Mesenchymal stem cell (in vitro differentiated cells and primary cell): ENCODE results near the gene CHST3. TPM values are rescaled to one million over a fixed set of nuclear protein-coding genes. Genes with fewer than 3 reads are reported as not detected.
"Not testable (repeated sequence)": the region's sequence is repeated elsewhere in the genome, so short reads cannot be mapped to it uniquely, and the experiment has no call there.

Experiments used
- DNase-seq: peaks from one replicate; pipeline ENCODE4 v3.0.0-alpha.2; 2013
- H2AFZ ChIP-seq: one replicate; pipeline ENCODE4 v1.6.1; 2013; ENCODE audit warnings: low read depth, mild to moderate bottlenecking, control low read depth, inconsistent platforms, low read length, moderate library complexity
- H2AK5ac ChIP-seq: 2 replicates; pipeline ENCODE4 v1.6.1; 2013; ENCODE audit warnings: low read length, moderate library complexity, mild to moderate bottlenecking, inconsistent platforms; ENCODE audit not compliant: severe bottlenecking
- H2BK120ac ChIP-seq: one replicate; pipeline ENCODE4 v1.6.1; 2013; ENCODE audit warnings: low read depth, mild to moderate bottlenecking, inconsistent platforms, low read length, moderate library complexity
- H2BK12ac ChIP-seq, 2 experiments: one replicate each; pipeline ENCODE4 v1.6.1; 2013; ENCODE audit warnings: inconsistent platforms in 2 of 2, low read length in 2 of 2, mild to moderate bottlenecking in 2 of 2, moderate library complexity in 2 of 2, control low read depth in 1 of 2
- H2BK15ac ChIP-seq: one replicate; pipeline ENCODE4 v1.6.1; 2013; ENCODE audit warnings: mild to moderate bottlenecking, low read depth, inconsistent platforms; ENCODE audit not compliant: poor library complexity, severe bottlenecking
- H2BK5ac ChIP-seq: 2 replicates; pipeline ENCODE4 v1.6.1; 2013; ENCODE audit warnings: low read depth, mild to moderate bottlenecking, low read length, control low read depth, inconsistent platforms; ENCODE audit not compliant: poor library complexity, severe bottlenecking
- H3K14ac ChIP-seq, 2 experiments: one replicate each; pipeline ENCODE4 v1.6.1; 2013; ENCODE audit warnings: inconsistent platforms in 2 of 2, low read length in 2 of 2, control low read depth in 1 of 2, mild to moderate bottlenecking in 1 of 2, moderate library complexity in 1 of 2
- H3K18ac ChIP-seq, 2 experiments: one replicate each; pipeline ENCODE4 v1.6.1; 2013; ENCODE audit warnings: inconsistent platforms in 2 of 2, low read length in 2 of 2, control low read depth in 1 of 2, low read depth in 1 of 2, mild to moderate bottlenecking in 1 of 2
- H3K23ac ChIP-seq, 2 experiments: one replicate each; pipeline ENCODE4 v1.6.1; 2013; ENCODE audit warnings: inconsistent platforms in 2 of 2, low read length in 2 of 2, mild to moderate bottlenecking in 2 of 2, moderate library complexity in 2 of 2, control low read depth in 1 of 2
- H3K27ac ChIP-seq: 2 replicates; pipeline ENCODE4 v1.5.1; 2013; ENCODE audit warnings: mild to moderate bottlenecking, moderate library complexity, low read length, control low read depth, inconsistent platforms; ENCODE audit not compliant: poor library complexity, severe bottlenecking
- H3K27me3 ChIP-seq, 2 experiments: 2 replicates each; pipeline versions ENCODE4 v1.6.1 to v1.7.0; 2013; ENCODE audit warnings: low read length in 2 of 2, mild to moderate bottlenecking in 2 of 2, moderate library complexity in 2 of 2, control low read depth in 1 of 2, inconsistent platforms in 1 of 2; ENCODE audit not compliant: control insufficient read depth in 1 of 2, insufficient read depth in 1 of 2
- H3K36me3 ChIP-seq, 2 experiments: 2 replicates each; pipeline versions ENCODE4 v1.6.1 to v1.7.0; 2013; ENCODE audit warnings: low read length in 2 of 2, control low read depth in 1 of 2, inconsistent platforms in 1 of 2, low read depth in 1 of 2, mild to moderate bottlenecking in 1 of 2; ENCODE audit not compliant: insufficient read depth in 2 of 2, control insufficient read depth in 1 of 2
- H3K4ac ChIP-seq, 2 experiments: one replicate each; pipeline ENCODE4 v1.6.1; 2013; ENCODE audit warnings: inconsistent platforms in 2 of 2, low read length in 2 of 2, mild to moderate bottlenecking in 2 of 2, moderate library complexity in 2 of 2, control low read depth in 1 of 2, low read depth in 1 of 2
- H3K4me1 ChIP-seq: 2 replicates; pipeline ENCODE4 v1.6.1; 2013; ENCODE audit warnings: low read depth, low read length, control low read depth; ENCODE audit not compliant: control insufficient read depth, insufficient read depth
- H3K4me2 ChIP-seq: 2 replicates; pipeline ENCODE4 v1.6.1; 2013; ENCODE audit warnings: low read length, mild to moderate bottlenecking, inconsistent platforms; ENCODE audit not compliant: poor library complexity, severe bottlenecking
- H3K4me3 ChIP-seq, 2 experiments: 2 replicates each; pipeline versions ENCODE4 v1.5.1 to v1.7.0; 2013; ENCODE audit warnings: low read length in 2 of 2, mild to moderate bottlenecking in 2 of 2, control low read depth in 1 of 2, low read depth in 1 of 2; ENCODE audit not compliant: insufficient read depth in 1 of 2
- H3K79me1 ChIP-seq: replicated peaks from 2 replicates; pipeline ENCODE4 v1.6.1; 2013; ENCODE audit warnings: mild to moderate bottlenecking, control low read depth, low read length, inconsistent platforms; ENCODE audit not compliant: poor library complexity, severe bottlenecking
- H3K9ac ChIP-seq: 2 replicates; pipeline ENCODE4 v1.7.0; 2013; ENCODE audit warnings: mild to moderate bottlenecking, low read length, moderate library complexity
- H3K9me3 ChIP-seq: 2 replicates; pipeline ENCODE4 v1.7.0; 2013; ENCODE audit warnings: mild to moderate bottlenecking, low read length; ENCODE audit not compliant: control insufficient read depth
- H4K8ac ChIP-seq: one replicate; pipeline ENCODE4 v1.6.1; 2013; ENCODE audit warnings: inconsistent platforms, mild to moderate bottlenecking, low read length, moderate library complexity
- H4K91ac ChIP-seq: one replicate; pipeline ENCODE4 v1.6.1; 2013; ENCODE audit warnings: mild to moderate bottlenecking, low read length, inconsistent platforms
- WGBS: methylation state at CpG from one replicate; pipeline ENCODE4 v1.1.7; 2013; ENCODE audit warnings: mixed read lengths; 5-methylcytosine and 5-hydroxymethylcytosine counted together
- polyA plus RNA-seq, 2 experiments: library from polyadenylated mRNA; stranded (reverse); fragments of 200-250 nt; gene quantifications; one replicate each; pipeline ENCODE4 v1.2.3, GENCODE V29; 2013

Gene CHST3
- polyA plus RNA-seq (2013, experiment 1 of 2): 14.6 TPM
- 14.4 TPM for polyA plus RNA-seq (2013, experiment 2 of 2)

GRCh38 chr10:71964098-71964742 is at the start of gene CHST3:
Gene CHST3 (plus strand): TSS chr10:71964395. CDS start chr10:72005843, 41,448 bp downstream.
- H3K9me3 ChIP-seq: no peaks in the 10 kb centered on the region
- peak within 1 kb of the TSS; percentile 64 to 96 for H3K4me3 ChIP-seq
- H3K18ac ChIP-seq: peak within 1 kb of the TSS; percentile 47 to 99
- peak; percentile 57 for DNase-seq
- H4K8ac ChIP-seq: peak within 1 kb of the TSS; percentile 89
- peaks cover 34% of the 10 kb centered on the region for H3K4me1 ChIP-seq
- H3K27me3 ChIP-seq: peaks cover 0 to 6% of the 10 kb centered on the region in 2 experiments
- peaks cover 2 to 4% of the 10 kb centered on the region in 2 experiments for H3K36me3 ChIP-seq
- peak within 1 kb of the TSS; percentile 94 for H2BK15ac ChIP-seq
- peak within 1 kb of the TSS; percentile 86 for H4K91ac ChIP-seq
- peak within 1 kb of the TSS; percentile 55 to 93 for H2BK12ac ChIP-seq
- peak within 1 kb of the TSS; percentile 15 to 99 for H3K14ac ChIP-seq
- peak within 1 kb of the TSS; percentile 50 to 98 for H3K4ac ChIP-seq
- H3K23ac ChIP-seq: peak within 1 kb of the TSS in 1 of 2 experiments; percentile 100
- no peak within 1 kb of the TSS for H2AK5ac ChIP-seq
- H2BK5ac ChIP-seq: no peak within 1 kb of the TSS
- H3K4me2 ChIP-seq: peak within 1 kb of the TSS; percentile 80
- peak within 1 kb of the TSS; percentile 72 for H2AFZ ChIP-seq
- H3K27ac ChIP-seq: peak within 1 kb of the TSS; percentile 39
- WGBS: under 1% methylated on average over 34 of the region's 77 CpGs
- peak within 1 kb of the TSS; percentile 93 for H3K9ac ChIP-seq
- peaks cover 25% of the 10 kb centered on the region for H3K79me1 ChIP-seq
- peak within 1 kb of the TSS; percentile 78 for H2BK120ac ChIP-seq

GRCh38 chr10:71916827-71917226 is 47.4 kb upstream of the CHST3 start:
- no peak overlapping the region for H4K91ac ChIP-seq
- no peak for DNase-seq
- H3K14ac ChIP-seq: no peak overlapping the region
- H3K9ac ChIP-seq: no peak overlapping the region
- no peak overlapping the region for H2BK120ac ChIP-seq
- H3K18ac ChIP-seq: no peak overlapping the region
- H3K4ac ChIP-seq: no peak overlapping the region
- no peak overlapping the region for H2BK5ac ChIP-seq
- H2AK5ac ChIP-seq: no peak overlapping the region
- no peak overlapping the region for H2BK12ac ChIP-seq
- H2BK15ac ChIP-seq: no peak overlapping the region
- H2AFZ ChIP-seq: no peak overlapping the region
- H3K36me3 ChIP-seq: no peaks in the 10 kb centered on the region
- no peak overlapping the region for H3K4me2 ChIP-seq
- H3K79me1 ChIP-seq: no peaks in the 10 kb centered on the region
- no peak overlapping the region for H3K23ac ChIP-seq
- H4K8ac ChIP-seq: no peak overlapping the region
- H3K27ac ChIP-seq: no peak overlapping the region
- no peaks in the 10 kb centered on the region for H3K27me3 ChIP-seq
- H3K4me1 ChIP-seq: peaks cover 4% of the 10 kb centered on the region
- no peak overlapping the region for H3K4me3 ChIP-seq
- no peaks in the 10 kb centered on the region for H3K9me3 ChIP-seq

GRCh38 chr10:71918992-71919391 is 45.2 kb upstream of the CHST3 start:
- Histone ChIP-seq H3K23ac (no peak overlapping the region), H2BK5ac (no peak overlapping the region), H4K8ac (no peak overlapping the region), H3K36me3 (no peaks in the 10 kb centered on the region), H3K27me3 (no peaks in the 10 kb centered on the region), H3K79me1 (no peaks in the 10 kb centered on the region), H2AFZ (no peak overlapping the region), H3K18ac (no peak overlapping the region), H2BK120ac (no peak overlapping the region), H3K4me2 (no peak overlapping the region), H3K4ac (no peak overlapping the region), H3K14ac (no peak overlapping the region), H2BK15ac (no peak overlapping the region), H2BK12ac (no peak overlapping the region), H3K9me3 (no peaks in the 10 kb centered on the region), H3K27ac (no peak overlapping the region), H3K4me1 (peaks cover 4% of the 10 kb centered on the region), H3K9ac (no peak overlapping the region), H2AK5ac (no peak overlapping the region), H4K91ac (no peak overlapping the region), H3K4me3 (no peak overlapping the region)
- no peak for DNase-seq
- WGBS: 98% methylated on average over 4 of the region's 7 CpGs

- H3K14ac ChIP-seq, H3K4me2 ChIP-seq, H2BK12ac ChIP-seq, H2BK120ac ChIP-seq, H3K79me1 ChIP-seq, H3K18ac ChIP-seq, H3K4ac ChIP-seq, H3K23ac ChIP-seq, H2AK5ac ChIP-seq, H3K36me3 ChIP-seq, H3K27ac ChIP-seq, H2AFZ ChIP-seq, H2BK15ac ChIP-seq, H4K8ac ChIP-seq, H3K27me3 ChIP-seq, DNase-seq, H4K91ac ChIP-seq, H3K9me3 ChIP-seq, H3K4me1 ChIP-seq, H2BK5ac ChIP-seq: not testable (repeated sequence)
- 81% methylated on average over 6 of the region's 7 CpGs for WGBS
- peak overlapping the region; percentile 72 for H3K9ac ChIP-seq
- peak overlapping the region in 1 of 2 experiments; percentile 67 for H3K4me3 ChIP-seq
Measured at GRCh38 chr10:71919956-71920539, 44.1 kb upstream of the CHST3 start.
